HG03457 (cell line): Measurements from ENCODE around the gene GUCY2C.

Experiments
- ATAC-seq: cut with Tn5 transposase; IDR thresholded peaks from one replicate; pipeline ENCODE4 v1.9.1; 2021; ENCODE audit warnings: moderate number of reproducible peaks; ENCODE audit not compliant: unreplicated experiment

The GUCY2C gene

DNA sequence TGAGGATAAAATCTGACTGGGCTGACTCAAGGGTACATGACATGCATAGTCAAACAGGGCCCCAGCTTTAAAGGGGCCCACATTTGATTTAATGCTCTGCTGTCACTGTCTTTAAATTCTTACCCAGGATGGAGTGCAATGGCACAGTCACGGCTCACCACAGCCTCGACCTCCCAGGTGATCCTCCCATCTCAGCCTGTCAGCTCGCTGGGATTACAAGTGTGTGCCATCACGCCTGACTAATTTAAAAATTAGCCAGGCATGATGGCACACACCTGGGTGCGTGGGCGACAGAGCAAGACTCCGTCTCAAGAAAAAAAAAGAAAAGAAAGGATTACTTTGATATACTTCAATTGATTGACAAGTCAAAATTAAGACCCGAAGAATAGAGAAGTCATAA, 119.5 kb downstream of the GUCY2C start:
- no peak for ATAC-seq

DNA sequence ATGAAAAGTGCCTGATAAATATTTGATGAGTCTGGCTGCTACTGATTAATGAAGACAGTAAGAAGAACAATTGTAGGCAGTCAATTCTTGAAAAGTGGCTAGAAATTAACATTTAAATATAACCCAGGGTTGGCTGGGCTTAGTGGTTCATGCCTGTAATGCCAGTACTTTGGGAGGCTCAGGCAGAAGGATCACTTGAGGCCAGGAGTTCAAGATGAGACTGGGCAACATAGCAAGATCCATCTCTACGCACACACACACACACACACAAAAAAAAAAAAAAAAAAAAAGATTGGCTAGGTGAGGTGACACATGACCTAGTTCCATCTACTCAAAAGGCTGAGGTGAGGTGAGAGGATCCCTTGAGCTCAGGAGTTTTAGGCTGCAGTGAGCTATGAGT, 120.8 kb downstream of the GUCY2C start:
- no peak for ATAC-seq

DNA sequence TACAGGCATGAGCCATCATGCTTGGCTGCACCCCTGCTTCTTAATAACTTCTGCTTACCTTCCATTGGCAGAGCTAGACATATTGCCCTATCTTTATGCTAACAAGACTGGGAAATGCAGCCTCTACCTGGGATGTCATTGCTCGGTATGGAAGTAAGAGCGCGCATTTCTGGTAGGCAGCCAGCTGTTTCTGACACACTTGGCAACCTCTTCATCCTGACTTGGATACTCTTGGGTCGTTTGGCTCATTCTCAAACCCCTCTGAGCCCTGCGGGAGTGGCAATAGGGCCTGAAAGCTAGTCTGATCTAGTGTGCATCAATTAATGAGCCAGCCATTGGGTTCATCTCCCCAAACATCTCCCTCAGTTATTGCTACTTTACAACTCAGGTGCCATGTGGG, 123.3 kb downstream of the GUCY2C start:
- ATAC-seq, result no peak

DNA sequence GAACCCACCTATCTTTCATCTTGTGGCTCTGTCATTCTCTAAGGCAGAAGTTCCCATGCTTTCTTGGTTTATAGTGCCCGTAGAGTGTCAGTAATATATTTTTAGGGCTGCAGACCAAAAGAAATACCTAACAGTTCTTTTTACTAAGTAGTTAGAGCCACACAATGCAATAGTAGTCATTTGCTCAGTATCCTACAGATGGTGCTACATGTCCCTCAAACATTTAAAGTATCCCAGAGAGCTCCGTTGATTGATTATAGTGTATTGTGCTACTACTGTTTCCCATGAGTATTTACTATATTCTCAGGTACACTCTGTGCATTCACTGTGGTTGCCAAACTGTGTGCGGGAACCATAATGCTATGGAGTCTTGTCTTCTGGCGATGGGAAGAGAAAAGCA, 124.0 kb downstream of the GUCY2C start:
- ATAC-seq, result no peak

DNA sequence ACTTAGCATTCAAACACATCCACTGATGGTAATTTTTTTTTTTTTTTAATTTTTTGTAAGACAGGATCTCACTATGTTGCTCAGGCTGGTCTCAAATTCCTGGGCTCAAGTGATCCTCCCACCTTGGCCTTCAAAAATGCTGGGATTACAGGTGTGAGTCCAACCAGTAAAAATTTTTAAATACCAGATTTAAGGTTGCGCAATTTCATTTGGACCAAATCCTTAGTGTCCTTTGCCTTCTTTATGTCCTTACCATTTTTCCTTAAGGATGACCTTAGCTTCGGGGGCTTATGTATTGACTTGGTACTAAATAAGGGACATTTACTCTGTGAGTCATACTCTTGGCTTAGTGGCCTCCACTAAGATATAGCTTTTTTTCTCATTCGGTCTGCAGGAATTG, 124.6 kb downstream of the GUCY2C start:
- ATAC-seq, result no peak

DNA sequence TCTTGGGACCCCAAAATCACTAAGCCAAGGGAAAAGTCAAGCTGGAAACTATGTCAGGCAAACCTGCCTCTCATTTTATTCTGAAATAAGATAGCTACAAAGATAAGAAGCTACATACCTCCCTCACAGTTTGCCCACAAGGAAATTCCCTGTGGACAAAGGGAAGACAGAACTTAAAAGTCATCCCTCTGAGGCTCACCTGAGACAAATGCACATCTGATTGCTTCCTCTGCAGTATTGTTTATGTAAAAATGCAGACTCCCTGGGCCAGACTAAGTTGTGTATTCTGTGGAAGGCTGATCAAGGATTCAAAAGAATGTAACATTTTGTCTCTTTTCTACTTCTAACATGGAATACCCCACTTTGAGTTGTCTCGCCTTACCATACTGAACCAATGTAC, 126.2 kb downstream of the GUCY2C start:
- ATAC-seq, result no peak

DNA sequence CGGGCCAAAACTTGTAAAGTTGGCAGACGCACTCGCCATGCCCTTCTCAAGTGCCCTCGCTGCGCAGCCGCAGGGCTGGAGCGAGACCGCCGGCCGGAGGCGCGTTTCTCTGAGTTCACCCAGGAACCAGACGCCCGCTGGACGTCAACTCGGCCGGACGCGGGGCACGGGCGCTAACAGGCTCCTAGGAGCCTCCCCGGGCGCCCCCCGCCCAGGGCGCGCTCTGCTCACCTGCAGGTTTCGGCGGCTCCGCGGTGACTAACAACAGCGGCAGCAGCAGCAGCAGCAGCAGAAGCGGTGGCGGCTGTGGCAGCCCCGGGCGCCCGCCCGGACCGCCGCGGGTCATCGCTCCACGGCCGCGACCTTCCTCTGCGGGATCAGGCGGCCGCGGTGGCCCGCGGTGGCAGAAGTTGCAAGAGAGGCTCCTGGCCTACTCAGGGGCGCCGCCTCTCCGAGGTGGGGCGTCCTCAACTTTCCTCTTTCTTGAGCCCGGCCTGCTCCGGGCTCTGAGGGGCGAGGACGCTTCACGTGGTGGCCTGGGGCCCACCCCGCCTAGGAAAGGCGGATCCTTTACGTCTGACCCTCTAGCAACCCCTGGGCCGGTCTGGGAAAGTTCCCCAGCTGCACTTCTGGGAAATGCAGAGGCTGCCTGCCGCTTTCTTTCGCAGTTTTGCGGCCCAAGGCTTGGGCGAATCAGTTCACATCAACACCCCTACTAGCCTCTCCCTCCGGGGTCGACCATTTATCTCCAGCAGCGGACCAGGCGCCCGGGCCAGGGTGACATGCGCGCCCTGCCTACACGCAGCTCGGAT, 128.8 kb downstream of the GUCY2C start, which contains the start of gene PLBD1:
TSS of gene PLBD1 (minus strand) at position 533 of the 812 bp plus-strand sequence. CDS start at position 346, 187 bp downstream.
- ATAC-seq, result no peak

DNA sequence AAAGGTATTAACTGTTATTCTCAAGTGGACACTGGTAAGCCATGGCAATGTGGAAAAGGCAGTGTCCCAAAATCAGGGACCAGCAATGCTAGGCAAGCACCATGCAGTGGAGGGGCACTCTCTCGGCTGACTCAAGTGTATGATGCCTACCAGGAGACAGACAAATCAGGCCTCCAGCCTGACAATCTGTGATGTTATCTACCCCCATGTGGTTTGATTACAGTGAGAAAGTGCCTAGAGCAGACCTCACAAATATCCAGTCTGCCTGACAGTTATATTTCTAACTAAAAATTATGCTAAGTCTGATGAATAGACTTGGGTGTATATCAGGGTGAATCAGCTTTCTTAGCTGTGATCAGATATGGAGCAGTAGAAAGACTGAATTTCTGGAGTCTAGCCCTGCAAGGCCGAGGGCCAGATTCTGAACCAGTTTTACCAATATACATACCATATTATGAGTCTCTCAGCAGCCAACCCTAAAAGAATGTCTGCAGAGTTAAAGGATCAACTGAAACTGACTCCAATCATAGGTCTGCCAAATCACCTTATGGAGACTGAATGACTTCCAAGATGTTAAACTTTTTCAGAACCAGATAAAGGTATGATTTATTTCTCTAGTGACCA, 132.0 kb downstream of the GUCY2C start:
- ATAC-seq, result no peak

DNA sequence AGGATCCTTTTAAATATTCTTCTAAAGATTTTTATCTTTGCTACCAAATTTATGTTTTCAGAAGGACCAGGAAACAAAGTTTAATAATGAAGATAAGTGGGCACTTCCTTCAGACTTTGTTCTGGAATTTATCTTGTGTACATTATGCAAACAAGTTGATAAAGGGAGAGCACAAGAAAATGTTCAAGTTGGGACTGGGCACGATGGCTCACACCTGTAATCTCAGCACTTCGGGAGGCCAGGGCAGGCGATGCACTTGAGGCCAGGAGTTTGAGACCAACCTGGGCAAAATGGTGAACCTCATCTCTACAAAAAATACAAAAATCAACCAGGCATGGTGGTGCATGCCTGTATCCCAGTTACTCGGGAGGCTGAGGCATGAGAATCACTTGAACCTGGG, 133.4 kb downstream of the GUCY2C start:
- ATAC-seq, result no peak
